NCI-H2029 treated with DMSO at 0.1 percent for 48 hours (cell line): ENCODE results near the gene BICC1.

ENCODE experiments used
- DNase-seq: peaks from one replicate; lab custom pipeline; 2025; lab: John Stamatoyannopoulos, UW

BICC1 gene

GRCh38 chr10:58743466-58744115 is 230.9 kb downstream of the BICC1 start:
- DNase-seq = no peak

GRCh38 chr10:58746474-58747185 is 234.0 kb downstream of the BICC1 start:
- no peak for DNase-seq

GRCh38 chr10:58747687-58748086 is 235.0 kb downstream of the BICC1 start:
- no peak for DNase-seq

- no peak for DNase-seq
These were observed 240.0 kb downstream of the BICC1 start for GRCh38 chr10:58752665-58753064.

GRCh38 chr10:58753425-58753824 is 240.8 kb downstream of the BICC1 start:
- DNase-seq = no peak

- DNase-seq = no peak
These were observed 242.0 kb downstream of the BICC1 start for GRCh38 chr10:58754469-58755339.

- DNase-seq = no peak
These were observed 242.6 kb downstream of the BICC1 start for GRCh38 chr10:58755340-58755610.

- no peak for DNase-seq
These were observed 243.0 kb downstream of the BICC1 start for GRCh38 chr10:58755677-58756076.

GRCh38 chr10:58756130-58756719 is 243.6 kb downstream of the BICC1 start:
- DNase-seq = no peak

GRCh38 chr10:58757352-58758065 is 244.8 kb downstream of the BICC1 start:
- no peak for DNase-seq

GRCh38 chr10:58758321-58758720 is 245.6 kb downstream of the BICC1 start:
- DNase-seq = no peak

GRCh38 chr10:58764087-58764747 is 251.5 kb downstream of the BICC1 start:
- no peak for DNase-seq

- no peak for DNase-seq
These were observed 253.2 kb downstream of the BICC1 start for GRCh38 chr10:58765910-58766309.

GRCh38 chr10:58767652-58768051 is 255.0 kb downstream of the BICC1 start:
- no peak for DNase-seq

- no peak for DNase-seq
These were observed 259.2 kb downstream of the BICC1 start for GRCh38 chr10:58771863-58772262.

GRCh38 chr10:58772758-58773157 is 260.1 kb downstream of the BICC1 start:
- DNase-seq = no peak

- DNase-seq = no peak
These were observed 260.7 kb downstream of the BICC1 start for GRCh38 chr10:58773341-58773740.

GRCh38 chr10:58773944-58774343 is 261.3 kb downstream of the BICC1 start:
- no peak for DNase-seq

- DNase-seq = no peak
These were observed 263.4 kb downstream of the BICC1 start for GRCh38 chr10:58775960-58776567.

GRCh38 chr10:58776568-58777318 is 264.1 kb downstream of the BICC1 start:
- no peak for DNase-seq
